Endothelial cell of umbilical vein (primary cell): ENCODE measurements around the gene OR4E1. TPM values are rescaled to one million over a fixed set of nuclear protein-coding genes. Genes with fewer than 3 reads are reported as not detected.

Experiments
- BruUV-seq: library from RNA; stranded (reverse); fragments of 400-500 nt; replicated peaks from 2 replicates; lab custom pipeline; 2021; lab: Mats Ljungman, UMichigan
- CTCF ChIA-PET: fragments of 300-600, 350-600 bp; sonication (Branson Sonifier 250); formaldehyde crosslinking; loops from one replicate; lab custom pipeline; 2021; ENCODE audit warnings: antibody characterized with exemption, inconsistent platforms; lab: Charles Lee
- POLR2A ChIA-PET: fragments of 300-600, 350-600 bp; sonication (Branson Sonifier 250); formaldehyde crosslinking; loops from one replicate; lab custom pipeline; 2021; ENCODE audit warnings: antibody characterized with exemption, inconsistent platforms; lab: Charles Lee
- DNase-seq: peaks from one replicate; pipeline ENCODE4 v3.0.0-alpha.2; 2011; ENCODE audit warnings: low read depth, low spot score
- FAIRE-seq: peaks from 2 replicates; lab custom pipeline; 2011; peaks lifted over from hg19 to GRCh38; lab: Jason Lieb, UNC
- H2AFZ ChIP-seq: 2 replicates; pipeline ENCODE4 v1.6.0; 2012; ENCODE audit warnings: low read depth, low read length, control low read depth, inconsistent platforms
- H3K27ac ChIP-seq: 2 replicates; pipeline ENCODE4 v1.5.1; 2011; ENCODE audit warnings: low read depth, mild to moderate bottlenecking, control low read depth, low read length, moderate library complexity; ENCODE audit not compliant: insufficient read depth
- H3K27me3 ChIP-seq, 2 experiments: 2 replicates each; pipeline versions ENCODE4 v1.6.0 to v1.6.1; 2011; ENCODE audit warnings: low read length in 2 of 2, mixed read lengths in 1 of 2; ENCODE audit not compliant: control insufficient read depth in 2 of 2, insufficient read depth in 2 of 2
- H3K36me3 ChIP-seq, 2 experiments: 2 replicates in 1 of 2; 3 replicates in 1 of 2; pipeline ENCODE4 v1.5.1; 2011; ENCODE audit warnings: low read length in 2 of 2, mild to moderate bottlenecking in 1 of 2, moderate library complexity in 1 of 2; ENCODE audit not compliant: control insufficient read depth in 2 of 2, insufficient read depth in 2 of 2; ENCODE audit errors: extremely low read depth in 1 of 2
- H3K4me1 ChIP-seq: 3 replicates; pipeline ENCODE4 v1.5.1; 2011; ENCODE audit warnings: mild to moderate bottlenecking, low read length; ENCODE audit not compliant: control insufficient read depth, insufficient read depth; ENCODE audit errors: extremely low read depth
- H3K4me2 ChIP-seq: 2 replicates; pipeline ENCODE4 v1.6.1; 2011; ENCODE audit warnings: low read length, control low read depth, mixed read lengths; ENCODE audit not compliant: insufficient read depth
- H3K4me3 ChIP-seq, 3 experiments: fragments of 200-600 bp in 1 of 3; sonication (generic), shearing (Covaris generic) in 1 of 3; replicated peaks in 1 of 3; 2 replicates each; pipeline ENCODE4 v1.5.1; 2011 to 2016; ENCODE audit warnings: control low read depth in 3 of 3, low read length in 3 of 3, mild to moderate bottlenecking in 2 of 3, inconsistent platforms in 1 of 3, low read depth in 1 of 3, moderate library complexity in 1 of 3; ENCODE audit not compliant: insufficient read depth in 1 of 3
- H3K79me2 ChIP-seq: 2 replicates; pipeline ENCODE4 v1.6.0; 2012; ENCODE audit warnings: low read length, inconsistent platforms; ENCODE audit not compliant: control insufficient read depth, insufficient read depth
- H3K9ac ChIP-seq: replicated peaks from 2 replicates; pipeline ENCODE3; 2011; ENCODE audit warnings: low read length, control low read depth; ENCODE audit not compliant: insufficient read depth; ENCODE audit errors: extremely low read depth
- H3K9me1 ChIP-seq: replicated peaks from 3 replicates; pipeline ENCODE4 v1.6.0; 2011; ENCODE audit warnings: mild to moderate bottlenecking, low read length; ENCODE audit not compliant: control insufficient read depth, insufficient read depth; ENCODE audit errors: extremely low read depth
- H3K9me3 ChIP-seq: replicated peaks from 2 replicates; pipeline ENCODE4 v1.5.1; 2012; ENCODE audit warnings: low read length, inconsistent platforms; ENCODE audit not compliant: control insufficient read depth, insufficient read depth
- H4K20me1 ChIP-seq: replicated peaks from 2 replicates; pipeline ENCODE3; 2011; ENCODE audit warnings: mild to moderate bottlenecking, low read length; ENCODE audit not compliant: control insufficient read depth, insufficient read depth; ENCODE audit errors: extremely low read depth
- EZH2 ChIP-seq: IDR thresholded peaks from 2 replicates; pipeline ENCODE4 v1.6.1; 2012; ENCODE audit warnings: borderline replicate concordance, low read depth, mild to moderate bottlenecking, moderate library complexity, low read length, inconsistent platforms; ENCODE audit not compliant: severe bottlenecking
- FOS ChIP-seq: IDR thresholded peaks from 2 replicates; pipeline ENCODE4 v1.6.1; 2011; ENCODE audit warnings: mild to moderate bottlenecking, low read length, moderate library complexity, borderline replicate concordance; ENCODE audit not compliant: insufficient read depth
- GATA2 ChIP-seq: IDR thresholded peaks from 2 replicates; pipeline ENCODE4 v1.7.0; 2011; ENCODE audit warnings: low read depth, mild to moderate bottlenecking, moderate library complexity, mixed read lengths, low read length; ENCODE audit not compliant: insufficient read length, insufficient read depth
- JUN ChIP-seq: IDR thresholded peaks from 2 replicates; pipeline ENCODE4 v1.6.1; 2011; ENCODE audit warnings: borderline replicate concordance, low read depth; ENCODE audit not compliant: insufficient read length, insufficient read depth
- MYC ChIP-seq: IDR thresholded peaks from one replicate; pipeline ENCODE4 v1.6.1; 2011; ENCODE audit warnings: mild to moderate bottlenecking, low read depth, low read length
- POLR2A ChIP-seq: IDR thresholded peaks from 2 replicates; pipeline ENCODE4 v1.6.1; 2012; ENCODE audit warnings: low read depth, mild to moderate bottlenecking, control low read depth, low read length
- POLR2AphosphoS5 ChIP-seq: IDR thresholded peaks from 2 replicates; pipeline ENCODE4 v1.6.1; 2012; ENCODE audit warnings: low read depth, mild to moderate bottlenecking, control low read depth, low read length, moderate library complexity; ENCODE audit not compliant: insufficient read depth
- dilution Hi-C: fragments of 300-500 bp; cut with MboI; formaldehyde crosslinking; loops from one replicate; pipeline ENCODE4 v1.15.0; 2019; ENCODE audit warnings: low sequenced_read_pairs; ENCODE audit not compliant: extremely low pct_ligation_motif_present
- intact Hi-C: fragments of 100-400 bp; cut with micrococcal nuclease; formaldehyde crosslinking; loops from one replicate; pipeline ENCODE4 v1.10.0; 2022
- polyA plus RNA-seq, 4 experiments: library from polyadenylated mRNA; depleted of rRNA in 3 of 4; stranded (reverse) in 3 of 4; unstranded in 1 of 4; fragments of >200 nt; gene quantifications; 2 replicates each; pipeline versions ENCODE4 v1.2.1 to v1.2.3, GENCODE V29; 2011 to 2012; ENCODE audit warnings: missing spikeins in 1 of 4
- total RNA-seq: library from RNA; stranded (reverse); gene quantifications from 2 replicates; pipeline ENCODE4 v1.2.3, GENCODE V29; 2021
- TF ChIP-seq, protein P1 (sequence below): IDR thresholded peaks from 2 replicates; pipeline ENCODE4 v1.6.1; 2011; ENCODE audit not compliant: insufficient read depth, insufficient read length
- TF ChIP-seq, protein P2 (sequence below), 2 donors: IDR thresholded peaks; 1 replicate in 1 of 2; 2 replicates in 1 of 2; pipeline ENCODE4 v1.5.1; 2011; ENCODE audit warnings: low read length in 2 of 2, mild to moderate bottlenecking in 2 of 2, moderate library complexity in 2 of 2, control low read depth in 1 of 2, inconsistent platforms in 1 of 2, low read depth in 1 of 2; ENCODE audit not compliant: insufficient read depth in 1 of 2; ENCODE audit errors: extremely low read depth in 1 of 2

OR4E1 gene
- total and polyA plus RNA-seq, 2 donors (not counting 3 experiments of a cell fraction or from before 2014, with no cell fraction given), result not detected

DNA sequence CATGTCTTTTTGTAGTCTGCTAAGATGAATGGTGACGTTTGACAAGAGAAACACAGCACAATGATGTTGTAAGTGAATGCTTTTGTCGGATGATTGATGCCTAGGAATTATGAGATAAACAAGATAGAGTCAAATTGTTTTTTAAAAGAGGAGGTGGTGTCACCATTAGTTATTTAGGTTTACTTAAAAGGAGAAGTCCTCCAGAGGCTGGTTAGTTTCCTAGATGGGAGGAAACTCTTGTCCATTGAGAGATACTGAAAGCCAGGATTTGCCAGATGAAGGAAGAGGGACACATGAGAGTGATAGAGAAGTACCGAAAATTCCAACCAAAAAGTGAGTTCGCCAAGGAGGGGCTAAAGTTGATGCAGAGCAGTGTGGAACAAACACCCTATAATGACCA lies 38.8 kb downstream of the OR4E1 start, which contains the start of gene OR10G2:
TSS of gene OR10G2 (minus strand) at position 101 of the 400 bp plus-strand sequence. CDS start at position 3, 98 bp downstream.
- Histone ChIP-seq H3K79me2 (no peaks in the 10 kb centered on the region), H2AFZ (no peak within 1 kb of the TSS), H3K4me2 (no peak within 1 kb of the TSS), H3K4me3 (no peak within 1 kb of the TSS), H3K27ac (no peak within 1 kb of the TSS), H3K9me1 (no peaks in the 10 kb centered on the region), H3K4me1 (no peaks in the 10 kb centered on the region), H3K9me3 (no peaks in the 10 kb centered on the region), H3K36me3 (no peaks in the 10 kb centered on the region), H3K27me3 (no peaks in the 10 kb centered on the region), H4K20me1 (no peaks in the 10 kb centered on the region), H3K9ac (no peak within 1 kb of the TSS)
- CTCF ChIA-PET, result no interaction called here
- FAIRE-seq (no peak), DNase-seq (no peak)
- TF ChIP-seq, protein P1, sequence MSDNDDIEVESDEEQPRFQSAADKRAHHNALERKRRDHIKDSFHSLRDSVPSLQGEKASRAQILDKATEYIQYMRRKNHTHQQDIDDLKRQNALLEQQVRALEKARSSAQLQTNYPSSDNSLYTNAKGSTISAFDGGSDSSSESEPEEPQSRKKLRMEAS, result no peak
- TF ChIP-seq EZH2, result no peak
- TF ChIP-seq POLR2AphosphoS5, result no peak
- no peak for TF ChIP-seq MYC
- POLR2A ChIA-PET, result no interaction called here
- dilution Hi-C loops, result no loop called here
- intact Hi-C loops, result no loop called here
- no TSS peak for BruUV-seq

DNA sequence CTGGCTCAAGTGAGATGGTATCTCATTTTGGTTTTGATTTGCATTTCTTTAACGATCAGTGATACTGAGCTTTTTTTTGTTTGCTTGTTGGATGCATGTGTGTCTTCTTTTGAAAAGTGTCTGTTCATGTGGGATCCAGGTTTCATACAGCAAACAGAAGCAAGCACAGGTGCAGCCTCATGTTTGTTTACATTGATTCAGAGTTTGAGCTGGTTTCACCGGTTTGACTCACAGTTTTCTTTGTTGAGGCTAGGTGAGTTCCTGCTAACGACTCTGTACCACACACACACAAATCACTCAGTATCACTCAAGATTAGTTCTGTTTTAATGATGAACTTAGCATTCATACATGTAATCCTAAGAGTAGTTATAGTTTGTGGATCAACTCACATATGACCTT lies 42.5 kb downstream of the OR4E1 start:
- Histone ChIP-seq H3K4me2 (no peak overlapping the region), H4K20me1 (no peaks in the 10 kb centered on the region), H3K4me1 (no peaks in the 10 kb centered on the region), H3K79me2 (no peaks in the 10 kb centered on the region), H3K9me3 (no peaks in the 10 kb centered on the region), H3K36me3 (no peaks in the 10 kb centered on the region), H2AFZ (no peak overlapping the region), H3K4me3 (no peak overlapping the region), H3K27me3 (no peaks in the 10 kb centered on the region), H3K9ac (no peak overlapping the region), H3K9me1 (no peaks in the 10 kb centered on the region), H3K27ac (no peak overlapping the region)
- POLR2A ChIA-PET, result no interaction called here
- dilution Hi-C loops (no loop called here), intact Hi-C loops (no loop called here)
- FAIRE-seq (no peak), DNase-seq (no peak)
- BruUV-seq, result no TSS peak
- no peak for TF ChIP-seq JUN
- TF ChIP-seq MYC, result no peak
- no peak for TF ChIP-seq POLR2A
- no peak for TF ChIP-seq POLR2AphosphoS5
- no peak for TF ChIP-seq FOS
- TF ChIP-seq GATA2, result no peak
- TF ChIP-seq, protein P1, result no peak
- TF ChIP-seq EZH2, result no peak
- TF ChIP-seq, protein P2, sequence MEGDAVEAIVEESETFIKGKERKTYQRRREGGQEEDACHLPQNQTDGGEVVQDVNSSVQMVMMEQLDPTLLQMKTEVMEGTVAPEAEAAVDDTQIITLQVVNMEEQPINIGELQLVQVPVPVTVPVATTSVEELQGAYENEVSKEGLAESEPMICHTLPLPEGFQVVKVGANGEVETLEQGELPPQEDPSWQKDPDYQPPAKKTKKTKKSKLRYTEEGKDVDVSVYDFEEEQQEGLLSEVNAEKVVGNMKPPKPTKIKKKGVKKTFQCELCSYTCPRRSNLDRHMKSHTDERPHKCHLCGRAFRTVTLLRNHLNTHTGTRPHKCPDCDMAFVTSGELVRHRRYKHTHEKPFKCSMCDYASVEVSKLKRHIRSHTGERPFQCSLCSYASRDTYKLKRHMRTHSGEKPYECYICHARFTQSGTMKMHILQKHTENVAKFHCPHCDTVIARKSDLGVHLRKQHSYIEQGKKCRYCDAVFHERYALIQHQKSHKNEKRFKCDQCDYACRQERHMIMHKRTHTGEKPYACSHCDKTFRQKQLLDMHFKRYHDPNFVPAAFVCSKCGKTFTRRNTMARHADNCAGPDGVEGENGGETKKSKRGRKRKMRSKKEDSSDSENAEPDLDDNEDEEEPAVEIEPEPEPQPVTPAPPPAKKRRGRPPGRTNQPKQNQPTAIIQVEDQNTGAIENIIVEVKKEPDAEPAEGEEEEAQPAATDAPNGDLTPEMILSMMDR (IDR thresholded peaks at IDR 0.05; ENCODE audit: extremely low read depth in 1 of 2, insufficient read depth in 1 of 2, low read depth in 1 of 2, low read length in 2 of 2), result no peak
- CTCF ChIA-PET, result no interaction called here
